Mesodermal cell (in vitro differentiated cells): ENCODE measurements around the gene SRGAP1.

Source experiments
- H3K27ac ChIP-seq: 2 replicates; pipeline ENCODE4 v1.7.0; 2013; ENCODE audit warnings: mild to moderate bottlenecking, low read depth, low read length, moderate library complexity; ENCODE audit not compliant: severe bottlenecking
- H3K36me3 ChIP-seq: 2 replicates; pipeline ENCODE4 v1.7.1; 2013; ENCODE audit warnings: mild to moderate bottlenecking, low read length, moderate library complexity; ENCODE audit not compliant: control insufficient read depth, insufficient read depth
- H3K4me1 ChIP-seq: one replicate; pipeline ENCODE4 v1.7.1; 2013; ENCODE audit warnings: mild to moderate bottlenecking, low read length; ENCODE audit not compliant: insufficient read depth, control insufficient read depth, poor library complexity, severe bottlenecking
- H3K4me3 ChIP-seq: 2 replicates; pipeline ENCODE4 v1.7.0; 2013; ENCODE audit warnings: low read length, control low read depth, mild to moderate bottlenecking; ENCODE audit not compliant: insufficient read depth, poor library complexity, severe bottlenecking; ENCODE audit errors: extremely low read depth
- H3K9me3 ChIP-seq: 2 replicates; pipeline ENCODE4 v1.7.1; 2013; ENCODE audit warnings: mild to moderate bottlenecking, low read length, moderate library complexity; ENCODE audit not compliant: control insufficient read depth
- WGBS, 2 experiments: methylation state at CpG; one replicate each; pipeline ENCODE4 v1.1.5; 2013; ENCODE audit warnings: missing lambda C conversion rate in 2 of 2; ENCODE audit not compliant: insufficient coverage in 2 of 2; 5-methylcytosine and 5-hydroxymethylcytosine counted together

The SRGAP1 gene

GRCh38 chr12:63906876-63907275, 62.4 kb downstream of the SRGAP1 start:
- Histone ChIP-seq H3K4me1 (no peaks in the 10 kb centered on the region), H3K36me3 (no peaks in the 10 kb centered on the region), H3K9me3 (no peaks in the 10 kb centered on the region), H3K27ac (no peak overlapping the region), H3K4me3 (no peak overlapping the region)
- no CpG with 5 or more reads among the region's 1 CpG for WGBS, 2 experiments

GRCh38 chr12:63907561-63907960, 63.1 kb downstream of the SRGAP1 start:
- Histone ChIP-seq H3K36me3 (no peaks in the 10 kb centered on the region), H3K4me3 (no peak overlapping the region), H3K27ac (no peak overlapping the region), H3K4me1 (no peaks in the 10 kb centered on the region), H3K9me3 (no peaks in the 10 kb centered on the region)
- no CpG with 5 or more reads among the region's 2 CpGs for WGBS, 2 experiments

- H3K27ac ChIP-seq, result no peak overlapping the region
- no peaks in the 10 kb centered on the region for H3K9me3 ChIP-seq
- WGBS, 2 experiments, result no CpG with 5 or more reads among the region's 1 CpG
- no peaks in the 10 kb centered on the region for H3K4me1 ChIP-seq
- H3K36me3 ChIP-seq, result no peaks in the 10 kb centered on the region
- no peak overlapping the region for H3K4me3 ChIP-seq
These were observed 65.2 kb downstream of the SRGAP1 start for GRCh38 chr12:63909746-63910145.

- H3K4me1 ChIP-seq, result peaks cover 9% of the 10 kb centered on the region
- no peak overlapping the region for H3K27ac ChIP-seq
- H3K9me3 ChIP-seq, result no peaks in the 10 kb centered on the region
- 90 to 94% methylated on average over 2 to 3 of the region's 4 CpGs for WGBS, 2 experiments
- H3K36me3 ChIP-seq, result no peaks in the 10 kb centered on the region
- H3K4me3 ChIP-seq, result no peak overlapping the region
These were observed 66.8 kb downstream of the SRGAP1 start for GRCh38 chr12:63911341-63911740.

- Histone ChIP-seq H3K36me3 (no peaks in the 10 kb centered on the region), H3K4me1 (peaks cover 21% of the 10 kb centered on the region), H3K4me3 (no peak overlapping the region), H3K9me3 (no peaks in the 10 kb centered on the region), H3K27ac (no peak overlapping the region)
- 100% methylated on average over 1 of the region's 2 CpGs for WGBS, 2 experiments
These were observed 68.2 kb downstream of the SRGAP1 start for GRCh38 chr12:63912651-63913050.

- H3K36me3 ChIP-seq, result no peaks in the 10 kb centered on the region
- H3K9me3 ChIP-seq, result no peaks in the 10 kb centered on the region
- peaks cover 32% of the 10 kb centered on the region for H3K4me1 ChIP-seq
- no peak overlapping the region for H3K4me3 ChIP-seq
- H3K27ac ChIP-seq, result no peak overlapping the region
- no CpG with 5 or more reads among the region's 2 CpGs for WGBS, 2 experiments
These were observed 69.4 kb downstream of the SRGAP1 start for GRCh38 chr12:63913929-63914328.

GRCh38 chr12:63915105-63915800, 70.8 kb downstream of the SRGAP1 start:
- 60% methylated on average over 1 of the region's 2 CpGs; no CpG with 5 or more reads in 1 of the 2 experiments for WGBS, 2 experiments
- H3K27ac ChIP-seq, result peak overlapping the region; percentile 69

GRCh38 chr12:63916561-63917476, 72.3 kb downstream of the SRGAP1 start:
- H3K4me1 ChIP-seq, result peaks cover 40% of the 10 kb centered on the region
- no peaks in the 10 kb centered on the region for H3K9me3 ChIP-seq
- H3K4me3 ChIP-seq, result no peak overlapping the region
- H3K36me3 ChIP-seq, result no peaks in the 10 kb centered on the region
- peak overlapping the region; percentile 38 for H3K27ac ChIP-seq
- WGBS, 2 experiments, result 93 to 94% methylated on average over 2 to 3 of the region's 7 CpGs

More at GRCh38 chr12:63915105-63915800, 70.8 kb downstream of the SRGAP1 start:
- no peaks in the 10 kb centered on the region for H3K9me3 ChIP-seq
- peaks cover 40% of the 10 kb centered on the region for H3K4me1 ChIP-seq
- no peak overlapping the region for H3K4me3 ChIP-seq
- no peaks in the 10 kb centered on the region for H3K36me3 ChIP-seq

GRCh38 chr12:63917477-63917862, 73.0 kb downstream of the SRGAP1 start:
- Histone ChIP-seq H3K4me1 (peaks cover 40% of the 10 kb centered on the region), H3K36me3 (no peaks in the 10 kb centered on the region), H3K9me3 (no peaks in the 10 kb centered on the region), H3K4me3 (no peak overlapping the region), H3K27ac (no peak overlapping the region)
- WGBS, 2 experiments, result no CpG with 5 or more reads among the region's 3 CpGs

GRCh38 chr12:63917864-63918799, 73.6 kb downstream of the SRGAP1 start:
- H3K27ac ChIP-seq, result peak overlapping the region; percentile 78
- H3K4me3 ChIP-seq, result no peak overlapping the region
- no peaks in the 10 kb centered on the region for H3K36me3 ChIP-seq
- peaks cover 40% of the 10 kb centered on the region for H3K4me1 ChIP-seq
- no peaks in the 10 kb centered on the region for H3K9me3 ChIP-seq
- 92 to 94% methylated on average over 8 of the region's 10 CpGs for WGBS, 2 experiments
